Measurements from ENCODE around the gene LRRTM4. TPM values are rescaled to one million over a fixed set of nuclear protein-coding genes. Genes with fewer than 3 reads are reported as not detected.
A peak's percentile ranks its signal among the peaks of the same experiment; 100 is the strongest.

The LRRTM4 gene
- total RNA-seq, 1 donor from 2014 or later = not detected

DNA sequence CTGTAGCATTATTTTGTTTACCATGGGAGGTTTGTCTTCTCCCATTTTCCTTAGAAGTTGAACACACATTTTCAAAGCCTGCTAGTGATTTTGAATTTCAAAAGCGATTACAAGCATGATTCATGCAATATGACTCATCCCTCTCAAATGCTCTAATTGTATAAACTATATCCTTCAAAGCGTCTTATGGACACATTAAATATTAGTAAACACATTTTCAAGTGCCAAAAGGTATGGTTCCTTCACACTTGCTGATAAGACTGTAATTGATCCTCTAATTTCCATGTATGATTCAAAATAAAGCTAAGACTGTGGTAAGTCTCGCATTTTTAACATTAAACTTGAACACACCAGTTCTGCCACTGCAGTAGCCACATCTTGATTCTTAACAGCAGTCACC, 512.9 kb downstream of the LRRTM4 start:
- no peak for DNase-seq (ENCODE audit: extremely low read depth, low read depth, low spot score)

GRCh38 chr2:77008853-77009252, 513.3 kb downstream of the LRRTM4 start:
- no peak for DNase-seq (ENCODE audit: extremely low read depth, low read depth, low spot score)

GRCh38 chr2:77007686-77008085, 514.5 kb downstream of the LRRTM4 start:
- no peak for DNase-seq (ENCODE audit: extremely low read depth, low read depth, low spot score)

GRCh38 chr2:77005522-77005921, 516.7 kb downstream of the LRRTM4 start:
- DNase-seq (ENCODE audit: extremely low read depth, low read depth, low spot score) = no peak

DNA sequence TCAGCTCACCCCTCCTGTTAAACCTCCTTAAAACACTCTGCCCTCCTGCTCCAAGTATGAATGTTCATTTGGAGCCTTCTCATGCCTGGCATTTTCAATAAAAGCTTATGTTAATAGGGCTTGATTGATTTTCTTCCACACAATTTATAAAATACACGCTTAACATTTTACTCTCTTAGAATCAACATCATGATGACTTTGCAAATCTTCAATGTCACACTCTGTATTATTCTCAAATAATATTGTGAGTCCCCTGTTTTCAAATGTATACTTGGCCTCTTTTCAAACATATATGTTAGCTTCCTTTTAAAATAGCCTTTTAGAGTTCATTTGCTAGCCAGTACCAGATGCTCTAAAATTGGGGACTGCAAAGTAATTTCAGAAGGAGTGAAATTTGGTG, 520.3 kb downstream of the LRRTM4 start:
- DNase-seq (ENCODE audit: extremely low read depth, low read depth, low spot score) = no peak

GRCh38 chr2:76998704-76999103, 523.5 kb downstream of the LRRTM4 start:
- DNase-seq (ENCODE audit: extremely low read depth, low read depth, low spot score) = no peak

DNA sequence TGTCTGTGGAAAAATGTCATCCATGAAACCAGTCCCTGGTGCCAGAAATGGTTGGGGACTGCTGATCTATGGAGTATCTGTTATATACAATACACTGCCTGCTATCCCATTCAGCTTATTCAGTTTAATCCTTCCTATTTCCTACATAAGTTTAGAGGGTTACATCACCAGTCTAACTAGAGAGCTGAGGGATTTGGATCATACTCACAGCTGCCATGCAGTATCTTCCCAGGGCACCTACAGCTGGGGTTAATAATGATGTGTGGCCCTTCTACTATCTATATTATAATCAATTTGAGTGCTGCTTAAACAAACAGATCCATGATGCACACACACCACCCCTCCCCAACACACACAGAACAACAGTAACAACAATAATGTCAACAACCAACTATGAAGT, 524.0 kb downstream of the LRRTM4 start:
- no peak for DNase-seq (ENCODE audit: extremely low read depth, low read depth, low spot score)

- DNase-seq (ENCODE audit: extremely low read depth, low read depth, low spot score) = no peak
These were observed 524.9 kb downstream of the LRRTM4 start for GRCh38 chr2:76997296-76997695.

GRCh38 chr2:76985387-76986136, 536.6 kb downstream of the LRRTM4 start:
- DNase-seq (ENCODE audit: extremely low read depth, low read depth, low spot score) = no peak

GRCh38 chr2:76984359-76984758, 537.8 kb downstream of the LRRTM4 start:
- no peak for DNase-seq (ENCODE audit: extremely low read depth, low read depth, low spot score)

DNA sequence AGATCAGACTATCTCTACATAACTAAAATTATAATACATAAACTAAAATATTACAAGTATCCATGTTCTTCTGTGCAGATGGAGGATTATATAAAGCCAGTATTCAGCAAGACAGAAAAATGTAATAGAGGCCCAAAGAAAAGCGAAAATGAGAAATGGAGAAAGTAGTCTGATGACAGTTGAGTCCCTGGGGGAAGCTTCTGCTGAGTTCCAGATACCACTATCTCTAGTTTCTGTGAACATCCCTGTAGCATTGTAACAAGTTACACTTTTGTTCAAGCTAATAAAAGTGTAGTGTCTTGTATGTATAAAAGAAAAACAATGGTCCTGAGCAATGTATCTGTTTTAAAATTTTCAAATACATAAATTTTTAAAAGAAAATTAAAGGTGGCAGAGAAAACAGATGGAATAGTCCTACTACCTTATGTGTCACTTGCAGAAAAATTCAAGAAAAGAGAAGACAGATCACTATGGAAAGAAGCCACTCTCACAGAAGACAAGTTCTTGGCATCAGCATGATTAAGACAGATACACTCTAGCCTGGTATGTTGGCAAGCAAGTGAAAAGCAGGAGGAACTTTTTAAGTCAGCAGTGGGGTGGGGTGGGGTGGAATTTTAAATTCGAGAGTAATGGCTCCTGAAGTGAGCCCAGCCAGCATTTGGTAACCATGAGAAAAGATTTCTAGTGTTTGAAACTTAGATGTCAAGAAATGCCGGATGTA, 541.9 kb downstream of the LRRTM4 start:
- no peak for DNase-seq (ENCODE audit: extremely low read depth, low read depth, low spot score)

- DNase-seq (ENCODE audit: extremely low read depth, low read depth, low spot score) = no peak
These were observed 544.1 kb downstream of the LRRTM4 start for GRCh38 chr2:76977846-76978727.

GRCh38 chr2:76975752-76976151, 546.4 kb downstream of the LRRTM4 start:
- peak; percentile 33 for DNase-seq (ENCODE audit: extremely low read depth, low read depth, low spot score)

GRCh38 chr2:76973610-76974009, 548.6 kb downstream of the LRRTM4 start:
- DNase-seq (ENCODE audit: extremely low read depth, low read depth, low spot score) = no peak

GRCh38 chr2:76965772-76966171, 556.4 kb downstream of the LRRTM4 start:
- no peak for DNase-seq (ENCODE audit: extremely low read depth, low read depth, low spot score)

GRCh38 chr2:76958749-76959148, 563.4 kb downstream of the LRRTM4 start:
- DNase-seq (ENCODE audit: extremely low read depth, low read depth, low spot score) = no peak

- peak; percentile 62 for DNase-seq (ENCODE audit: extremely low read depth, low read depth, low spot score)
These were observed 568.3 kb downstream of the LRRTM4 start for GRCh38 chr2:76953733-76954347.

GRCh38 chr2:76946631-76947145, 575.5 kb downstream of the LRRTM4 start:
- no peak for DNase-seq (ENCODE audit: extremely low read depth, low read depth, low spot score)

- no peak for DNase-seq (ENCODE audit: extremely low read depth, low read depth, low spot score)
These were observed 581.6 kb downstream of the LRRTM4 start for GRCh38 chr2:76940559-76940958.

- DNase-seq (ENCODE audit: extremely low read depth, low read depth, low spot score) = no peak
These were observed 584.0 kb downstream of the LRRTM4 start for GRCh38 chr2:76938153-76938552.

DNA sequence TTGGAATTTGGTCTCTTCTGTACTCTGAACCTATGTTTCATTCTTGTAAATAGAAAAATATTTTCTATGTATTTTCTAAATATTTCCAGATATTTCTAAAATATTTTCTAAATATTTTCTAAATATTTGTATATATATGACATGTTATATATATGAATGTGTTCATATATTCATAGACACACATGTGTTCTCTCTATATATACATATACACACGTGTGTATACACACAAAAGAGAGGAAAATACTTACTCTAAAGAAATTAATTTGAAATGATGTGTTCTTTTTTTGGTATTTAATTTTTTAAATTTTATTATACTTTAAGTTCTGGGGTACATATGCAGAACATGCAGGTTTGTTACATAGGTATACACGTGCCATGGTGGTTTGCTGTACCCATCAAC, 589.6 kb downstream of the LRRTM4 start:
- no peak for DNase-seq (ENCODE audit: extremely low read depth, low read depth, low spot score)

Measured in glomerular endothelial cell (primary cell).